Measurements from ENCODE around the gene AUP1.

Gene AUP1

GRCh38 chr2:74535440-74535965, 6.0 kb upstream of the AUP1 start:
- no peak for DNase-seq (ENCODE audit: low read depth)

- DNase-seq (ENCODE audit: low read depth) = no peak
Measured at GRCh38 chr2:74534411-74534810, 4.9 kb upstream of the AUP1 start.

- DNase-seq (ENCODE audit: low read depth) = no peak
Measured at GRCh38 chr2:74533464-74533863, 4.0 kb upstream of the AUP1 start.

DNA sequence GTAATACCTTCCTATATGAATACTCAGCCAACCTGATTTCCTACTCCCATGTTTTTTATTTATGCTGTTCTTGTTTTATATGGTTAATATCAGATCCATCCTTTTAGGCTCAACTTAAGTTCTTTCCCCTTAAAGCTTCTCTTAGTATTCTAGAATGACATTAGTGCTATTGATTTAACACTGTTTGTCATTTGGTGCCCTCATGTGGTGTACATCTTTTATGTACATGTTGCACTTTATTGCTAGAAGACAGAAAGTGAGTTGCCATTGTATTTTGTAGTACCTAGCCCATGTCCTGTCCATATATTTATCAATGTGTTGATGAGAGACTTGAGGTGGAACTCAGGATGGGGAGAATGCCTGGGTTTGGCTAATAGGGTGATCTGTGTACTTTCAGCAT, 2.7 kb upstream of the AUP1 start:
- no peak for DNase-seq (ENCODE audit: low read depth)

GRCh38 chr2:74531666-74532065, 2.2 kb upstream of the AUP1 start:
- no peak for DNase-seq (ENCODE audit: low read depth)

DNA sequence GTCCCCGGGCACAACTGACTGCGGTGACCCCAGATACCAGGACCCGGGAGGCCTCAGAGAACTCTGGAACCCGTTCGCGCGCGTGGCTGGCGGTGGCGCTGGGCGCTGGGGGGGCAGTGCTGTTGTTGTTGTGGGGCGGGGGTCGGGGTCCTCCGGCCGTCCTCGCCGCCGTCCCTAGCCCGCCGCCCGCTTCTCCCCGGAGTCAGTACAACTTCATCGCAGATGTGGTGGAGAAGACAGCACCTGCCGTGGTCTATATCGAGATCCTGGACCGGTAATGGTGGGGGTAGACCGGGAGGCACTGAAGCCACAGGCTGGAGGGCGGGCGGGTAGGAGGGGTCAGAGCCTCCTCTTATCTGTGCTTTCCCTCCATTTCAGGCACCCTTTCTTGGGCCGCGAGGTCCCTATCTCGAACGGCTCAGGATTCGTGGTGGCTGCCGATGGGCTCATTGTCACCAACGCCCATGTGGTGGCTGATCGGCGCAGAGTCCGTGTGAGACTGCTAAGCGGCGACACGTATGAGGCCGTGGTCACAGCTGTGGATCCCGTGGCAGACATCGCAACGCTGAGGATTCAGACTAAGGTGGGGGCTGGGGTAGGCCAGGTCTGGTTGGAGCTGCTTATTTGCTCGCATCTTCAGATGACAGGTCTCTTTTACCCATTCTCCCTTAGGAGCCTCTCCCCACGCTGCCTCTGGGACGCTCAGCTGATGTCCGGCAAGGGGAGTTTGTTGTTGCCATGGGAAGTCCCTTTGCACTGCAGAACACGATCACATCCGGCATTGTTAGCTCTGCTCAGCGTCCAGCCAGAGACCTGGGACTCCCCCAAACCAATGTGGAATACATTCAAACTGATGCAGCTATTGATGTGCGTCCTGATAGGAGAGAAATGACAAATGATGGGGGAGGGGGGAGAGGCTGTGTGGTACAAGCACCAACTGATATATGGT, 1.0 kb upstream of the AUP1 start:
- DNase-seq (ENCODE audit: low read depth) = peak; percentile 25

- no peak for DNase-seq (ENCODE audit: low read depth)
Measured at GRCh38 chr2:74528600-74529356, 728 bp downstream of the AUP1 start.

DNA sequence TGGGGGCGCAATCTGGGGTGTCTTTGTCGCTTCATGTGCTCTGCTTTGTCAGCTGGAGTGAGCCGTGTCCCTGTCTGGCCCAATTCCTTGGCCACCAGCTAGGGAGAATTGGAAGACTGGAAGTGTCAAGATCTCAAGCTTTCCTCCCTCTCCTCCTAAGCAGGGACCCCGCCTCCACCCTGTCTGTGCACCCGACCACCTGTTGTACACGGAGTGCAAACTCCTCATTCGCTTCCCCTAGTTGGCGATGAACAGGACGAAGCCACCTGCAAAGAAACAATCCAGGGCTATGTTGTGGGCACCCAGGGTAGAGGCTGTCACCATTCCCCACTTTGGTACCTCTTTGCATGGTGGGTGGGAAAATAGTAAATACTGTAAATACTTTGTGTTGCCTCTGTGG, 1.8 kb downstream of the AUP1 start:
- DNase-seq (ENCODE audit: low read depth) = no peak

DNA sequence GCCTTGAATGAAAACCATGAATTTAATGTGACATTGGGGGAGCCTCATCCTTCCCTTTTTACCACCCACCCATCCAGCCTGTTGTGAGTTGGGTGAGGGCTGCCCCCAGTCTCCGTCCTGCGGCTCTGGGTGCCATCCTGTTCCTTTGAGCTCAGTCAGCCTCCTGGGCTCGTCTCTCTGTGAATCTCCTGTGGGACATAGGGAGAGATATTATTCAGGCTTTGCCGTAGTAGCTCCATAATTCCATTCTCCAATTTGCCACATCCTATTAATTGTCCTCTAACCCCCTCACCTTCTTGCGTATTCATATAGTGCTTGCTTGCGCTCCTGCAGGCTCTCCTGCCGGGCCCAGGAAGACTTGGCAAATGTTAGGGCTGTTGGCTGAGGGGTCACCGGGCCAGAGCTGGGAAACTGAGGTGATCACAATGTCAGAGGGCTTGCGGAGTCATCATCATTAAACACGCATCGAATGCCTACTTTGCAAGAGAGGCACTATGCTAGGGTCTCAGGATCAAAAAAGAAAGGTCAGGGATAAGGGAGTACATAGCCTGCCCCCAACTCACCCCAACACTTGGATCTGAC, 2.8 kb downstream of the AUP1 start:
- DNase-seq (ENCODE audit: low read depth) = no peak

GRCh38 chr2:74525717-74526648, 3.5 kb downstream of the AUP1 start, which contains the start of gene DQX1:
TSS of gene DQX1 (minus strand) at chr2:74526231. CDS start at chr2:74525729, 502 bp downstream.
- no peak for DNase-seq (ENCODE audit: low read depth)

DNA sequence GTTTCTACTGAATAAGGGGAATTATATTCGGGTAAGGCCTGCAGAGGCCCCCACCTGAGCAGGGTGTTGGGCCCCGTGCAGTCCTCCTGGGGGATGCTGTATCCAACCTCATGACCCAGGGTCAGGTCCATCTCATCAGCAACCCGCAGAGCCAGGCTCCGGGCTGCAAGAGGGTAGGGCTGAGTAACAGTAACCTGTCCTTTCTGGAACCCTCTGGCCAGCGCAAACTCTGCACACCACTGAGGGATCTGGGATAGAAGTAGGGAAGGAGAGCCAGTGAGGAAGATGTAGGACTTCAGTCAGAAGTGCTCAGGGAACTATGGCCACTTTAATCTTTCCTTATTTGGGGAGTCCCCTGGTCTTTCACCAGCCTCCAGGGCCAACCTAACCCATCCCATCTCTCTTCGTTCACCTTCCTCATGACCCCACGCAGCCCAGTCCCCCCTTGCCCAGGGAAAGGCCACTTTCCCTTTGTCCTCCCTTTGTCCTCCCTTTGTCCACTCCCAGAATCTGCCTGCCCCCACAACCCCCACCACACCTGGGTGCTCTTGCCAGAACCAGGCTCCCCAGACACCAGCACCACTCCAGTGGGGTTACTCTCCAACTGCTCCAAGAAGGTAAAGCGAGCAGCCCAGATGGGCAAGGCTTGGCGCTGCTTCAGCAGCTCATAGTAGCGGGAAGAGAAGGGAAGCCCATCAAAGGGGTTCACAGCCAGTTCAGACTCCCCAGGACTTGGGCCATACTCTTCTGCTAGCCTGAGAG, 4.4 kb downstream of the AUP1 start:
- no peak for DNase-seq (ENCODE audit: low read depth)

DNA sequence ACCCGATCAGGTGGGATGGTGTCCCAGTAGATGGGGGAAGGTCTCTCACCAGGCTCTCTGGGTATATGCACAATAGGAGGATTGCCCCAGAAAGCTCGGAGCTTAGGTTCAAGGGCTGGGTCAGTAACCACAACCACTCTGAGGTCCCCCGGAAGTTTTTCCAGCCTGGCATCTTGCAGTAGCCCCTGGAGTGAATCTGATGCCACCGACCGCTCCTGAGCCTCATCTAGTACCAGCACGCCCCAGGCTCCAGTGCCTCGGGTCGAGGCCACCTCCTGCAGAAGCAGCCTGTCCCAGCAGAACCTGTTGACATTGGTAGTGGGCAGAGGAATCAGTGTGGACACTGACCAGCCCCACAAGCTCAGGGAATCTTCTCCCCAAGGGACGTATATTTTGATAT, 5.5 kb downstream of the AUP1 start:
- DNase-seq (ENCODE audit: low read depth) = no peak

GRCh38 chr2:74522516-74522915, 7.0 kb downstream of the AUP1 start:
- no peak for DNase-seq (ENCODE audit: low read depth)

DNA sequence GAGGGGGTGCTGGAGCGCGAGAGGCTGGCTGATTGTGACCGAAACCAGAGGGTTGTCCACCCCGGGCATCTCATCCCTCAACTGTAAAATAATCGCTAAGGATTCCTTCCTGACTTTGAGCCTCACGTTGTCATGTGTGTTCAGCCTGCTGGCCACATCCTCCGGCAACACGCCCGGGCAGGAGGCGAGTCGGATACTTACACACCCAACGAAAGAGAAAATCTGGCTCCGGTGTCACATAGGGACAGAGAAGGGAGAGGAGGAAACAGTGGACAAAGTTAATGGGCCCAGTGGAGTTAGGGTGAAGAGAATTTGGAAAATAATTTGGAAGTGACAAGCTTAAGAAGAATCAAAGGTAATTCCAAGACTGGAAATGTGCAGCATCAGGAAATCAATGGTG, 12.9 kb downstream of the AUP1 start:
- DNase-seq (ENCODE audit: low read depth) = no peak

- peak; percentile 71 for DNase-seq (ENCODE audit: low read depth)
Measured at GRCh38 chr2:74515981-74516633, 13.4 kb downstream of the AUP1 start.

GRCh38 chr2:74515271-74515980, 14.1 kb downstream of the AUP1 start:
- no peak for DNase-seq (ENCODE audit: low read depth)

DNA sequence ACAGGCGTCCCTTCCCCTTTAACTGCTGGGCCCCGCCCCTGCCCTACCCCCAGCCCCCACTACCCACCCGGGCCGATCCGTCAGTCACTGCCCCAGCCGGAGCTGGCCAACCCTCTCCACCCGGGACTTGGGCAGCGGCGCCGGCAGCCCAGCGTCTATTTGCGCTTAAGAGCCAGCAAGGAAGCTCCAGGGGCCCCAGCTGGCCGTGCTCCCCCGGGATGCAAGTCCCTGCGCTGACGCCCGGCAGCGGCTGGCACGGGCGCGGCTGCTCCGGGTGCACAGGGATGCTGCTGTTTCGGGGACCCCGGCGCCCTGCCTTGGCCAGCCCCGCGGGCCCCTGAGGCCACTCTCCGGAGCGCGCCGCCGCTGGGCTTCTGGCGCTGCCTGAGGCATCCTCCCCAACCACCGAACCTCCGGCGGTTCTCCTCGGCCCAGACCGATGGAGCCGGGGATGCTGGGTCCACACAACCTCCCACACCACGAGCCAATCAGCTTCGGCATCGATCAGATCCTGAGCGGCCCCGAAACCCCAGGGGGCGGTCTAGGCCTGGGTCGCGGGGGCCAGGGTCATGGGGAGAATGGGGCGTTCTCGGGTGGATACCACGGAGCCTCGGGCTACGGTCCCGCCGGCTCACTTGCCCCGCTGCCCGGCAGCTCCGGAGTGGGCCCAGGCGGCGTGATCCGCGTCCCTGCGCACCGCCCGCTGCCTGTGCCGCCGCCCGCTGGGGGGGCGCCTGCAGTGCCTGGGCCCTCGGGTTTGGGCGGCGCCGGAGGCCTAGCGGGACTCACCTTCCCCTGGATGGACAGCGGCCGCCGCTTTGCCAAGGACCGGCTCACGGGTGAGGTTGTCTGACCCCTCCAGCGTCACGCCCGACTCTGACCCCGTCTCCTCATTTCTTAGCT, 14.9 kb downstream of the AUP1 start, which contains the start of gene TLX2:
Gene TLX2, plus strand, starts transcription at position 83 of the 903 bp plus-strand sequence. Its CDS starts 357 bp downstream, at position 440.
- DNase-seq (ENCODE audit: low read depth) = no peak
